ENCODE data around the gene B3GAT2. TPM values are rescaled to one million over a fixed set of nuclear protein-coding genes. Genes with fewer than 3 reads are reported as not detected.
A peak's percentile ranks its signal among the peaks of the same experiment; 100 is the strongest.

B3GAT2 gene
- total and polyA plus RNA-seq, 2 experiments from 2014 or later: 0.92 to 1.3 TPM

- no peaks in the 10 kb centered on the region for H3K9me3 ChIP-seq (ENCODE audit: low read depth)
- DNase-seq (ENCODE audit: low read depth in 1 of 2, low spot score in 1 of 2): no peak
- H3K4me3 ChIP-seq: no peak overlapping the region
- H3K27me3 ChIP-seq: no peaks in the 10 kb centered on the region
- H3K4me1 ChIP-seq (ENCODE audit: low read depth): no peaks in the 10 kb centered on the region
- no peak for TF ChIP-seq CTCF (IDR thresholded peaks at IDR 0.05; ENCODE audit: low read depth, low read length)
- no peak overlapping the region for H3K27ac ChIP-seq
- no peaks in the 10 kb centered on the region for H3K36me3 ChIP-seq
Observed at GRCh38 chr6:70831427-70831826, 125.4 kb downstream of the B3GAT2 start.

- Histone ChIP-seq H3K27me3 (no peaks in the 10 kb centered on the region), H3K9me3 (ENCODE audit: low read depth) (no peaks in the 10 kb centered on the region), H3K4me1 (ENCODE audit: low read depth) (peaks cover 7% of the 10 kb centered on the region), H3K4me3 (no peak overlapping the region), H3K36me3 (no peaks in the 10 kb centered on the region), H3K27ac (no peak overlapping the region)
- no peak for TF ChIP-seq CTCF (IDR thresholded peaks at IDR 0.05; ENCODE audit: low read depth, low read length)
- no peak for DNase-seq (ENCODE audit: low read depth in 1 of 2, low spot score in 1 of 2)
Observed at GRCh38 chr6:70823651-70824050, 133.2 kb downstream of the B3GAT2 start.

- no peaks in the 10 kb centered on the region for H3K27me3 ChIP-seq
- no peak for TF ChIP-seq CTCF (IDR thresholded peaks at IDR 0.05; ENCODE audit: low read depth, low read length)
- H3K27ac ChIP-seq: no peak overlapping the region
- no peak overlapping the region for H3K4me3 ChIP-seq
- peaks cover 7% of the 10 kb centered on the region for H3K4me1 ChIP-seq (ENCODE audit: low read depth)
- no peaks in the 10 kb centered on the region for H3K9me3 ChIP-seq (ENCODE audit: low read depth)
- DNase-seq (ENCODE audit: low read depth in 1 of 2, low spot score in 1 of 2): no peak
- no peaks in the 10 kb centered on the region for H3K36me3 ChIP-seq
Observed at GRCh38 chr6:70821751-70822150, 135.1 kb downstream of the B3GAT2 start.

- no peak overlapping the region for H3K4me3 ChIP-seq
- H3K27ac ChIP-seq: no peak overlapping the region
- peaks cover 7% of the 10 kb centered on the region for H3K4me1 ChIP-seq (ENCODE audit: low read depth)
- H3K9me3 ChIP-seq (ENCODE audit: low read depth): no peaks in the 10 kb centered on the region
- no peaks in the 10 kb centered on the region for H3K27me3 ChIP-seq
- DNase-seq (ENCODE audit: low read depth in 1 of 2, low spot score in 1 of 2): no peak
- H3K36me3 ChIP-seq: no peaks in the 10 kb centered on the region
- TF ChIP-seq CTCF (IDR thresholded peaks at IDR 0.05; ENCODE audit: low read depth, low read length): no peak
Observed at GRCh38 chr6:70820778-70821177, 136.1 kb downstream of the B3GAT2 start.

- Histone ChIP-seq H3K4me3 (no peak overlapping the region), H3K27ac (no peak overlapping the region), H3K4me1 (ENCODE audit: low read depth) (peaks cover 11% of the 10 kb centered on the region), H3K9me3 (ENCODE audit: low read depth) (no peaks in the 10 kb centered on the region), H3K27me3 (no peaks in the 10 kb centered on the region), H3K36me3 (no peaks in the 10 kb centered on the region)
- no peak for DNase-seq (ENCODE audit: low read depth in 1 of 2, low spot score in 1 of 2)
- TF ChIP-seq CTCF (IDR thresholded peaks at IDR 0.05; ENCODE audit: low read depth, low read length): no peak
Observed at GRCh38 chr6:70819646-70820045, 137.2 kb downstream of the B3GAT2 start.

GRCh38 chr6:70813885-70814284 lies 143.0 kb downstream of the B3GAT2 start:
- Histone ChIP-seq H3K27me3 (no peaks in the 10 kb centered on the region), H3K27ac (peak overlapping the region; percentile 38), H3K9me3 (ENCODE audit: low read depth) (no peaks in the 10 kb centered on the region), H3K36me3 (no peaks in the 10 kb centered on the region), H3K4me3 (no peak overlapping the region), H3K4me1 (ENCODE audit: low read depth) (peaks cover 19% of the 10 kb centered on the region)
- no peak for TF ChIP-seq CTCF (IDR thresholded peaks at IDR 0.05; ENCODE audit: low read depth, low read length)
- no peak for DNase-seq (ENCODE audit: low read depth in 1 of 2, low spot score in 1 of 2)

All from cardiac muscle cell (in vitro differentiated cells and primary cell).